Measurements from ENCODE around the gene EFNB2. TPM values are rescaled to one million over a fixed set of nuclear protein-coding genes. Genes with fewer than 3 reads are reported as not detected.

EFNB2 gene
- total and polyA plus RNA-seq, 12 donors, result 5.2 to 21.4 (median 12.6) TPM

GRCh38 chr13:106468207-106468606, 67.3 kb downstream of the EFNB2 start:
- TF ChIP-seq CTCF (IDR thresholded peaks at IDR 0.05), result no peak
- TF ChIP-seq POLR2A (IDR thresholded peaks at IDR 0.05), result no peak
- Histone ChIP-seq H3K27ac (no peak overlapping the region), H3K4me1 (replicated peaks in 1 of 2) (peaks cover 0 to 2% of the 10 kb centered on the region in 2 donors), H3K9me3 (replicated peaks in 1 of 3) (no peaks in the 10 kb centered on the region), H3K4me3 (no peak overlapping the region), H3K27me3 (no peaks in the 10 kb centered on the region), H3K36me3 (replicated peaks in 1 of 2) (no peaks in the 10 kb centered on the region)
- no peak for DNase-seq
- intact Hi-C loops (cut with DNase I), result no loop called here
- WGBS, 4 donors, result 74 to 86% (median 81%) methylated on average over 4 to 7 of the region's 7 CpGs; no CpG with 5 or more reads in 1 of the 4 donors

GRCh38 chr13:106467427-106468122, 67.9 kb downstream of the EFNB2 start:
- TF ChIP-seq CTCF (IDR thresholded peaks at IDR 0.05), result no peak
- no peak for TF ChIP-seq POLR2A (IDR thresholded peaks at IDR 0.05)
- DNase-seq, result no peak
- Histone ChIP-seq H3K36me3 (replicated peaks in 1 of 2) (no peaks in the 10 kb centered on the region), H3K4me1 (replicated peaks in 1 of 2) (peaks cover 0 to 2% of the 10 kb centered on the region in 2 donors), H3K27ac (no peak overlapping the region), H3K4me3 (no peak overlapping the region), H3K9me3 (replicated peaks in 1 of 3) (no peaks in the 10 kb centered on the region), H3K27me3 (no peaks in the 10 kb centered on the region)
- 58 to 74% (median 66%) methylated on average over 10 of the region's 10 CpGs for WGBS, 4 donors
- intact Hi-C loops (cut with DNase I), result no loop called here

- TF ChIP-seq POLR2A (IDR thresholded peaks at IDR 0.05), result no peak
- TF ChIP-seq CTCF (IDR thresholded peaks at IDR 0.05), result no peak
- no peak for DNase-seq
- H3K27ac ChIP-seq, result no peak overlapping the region
- H3K27me3 ChIP-seq, result no peaks in the 10 kb centered on the region
- H3K9me3 ChIP-seq (replicated peaks in 1 of 3), result no peaks in the 10 kb centered on the region
- H3K4me3 ChIP-seq, result no peak overlapping the region
- H3K36me3 ChIP-seq (replicated peaks in 1 of 2), result no peaks in the 10 kb centered on the region
- intact Hi-C loops (cut with DNase I), result no loop called here
- 79 to 83% (median 81%) methylated on average over 7 of the region's 7 CpGs for WGBS, 4 donors
- no peaks in the 10 kb centered on the region for H3K4me1 ChIP-seq (replicated peaks in 1 of 2)
Observed at GRCh38 chr13:106466691-106467426, 68.6 kb downstream of the EFNB2 start.

- Histone ChIP-seq H3K36me3 (replicated peaks in 1 of 2) (no peaks in the 10 kb centered on the region), H3K4me1 (replicated peaks in 1 of 2) (no peaks in the 10 kb centered on the region), H3K27ac (no peak overlapping the region), H3K9me3 (replicated peaks in 1 of 3) (no peaks in the 10 kb centered on the region), H3K27me3 (no peaks in the 10 kb centered on the region), H3K4me3 (no peak overlapping the region)
- DNase-seq, result no peak
- intact Hi-C loops (cut with DNase I), result no loop called here
- 64 to 81% (median 73%) methylated on average over 4 of the region's 4 CpGs for WGBS, 4 donors
- TF ChIP-seq CTCF (IDR thresholded peaks at IDR 0.05) (no peak), POLR2A (IDR thresholded peaks at IDR 0.05) (no peak)
Observed at GRCh38 chr13:106464076-106464475, 71.4 kb downstream of the EFNB2 start.

Measured in adrenal gland (tissue), 12 donors.